GM12874 (cell line): ENCODE measurements around the gene WDR73.

ENCODE experiments used
- CTCF ChIP-seq: IDR thresholded peaks from 2 replicates; pipeline ENCODE4 v1.5.1; 2011; ENCODE audit warnings: low read depth, mild to moderate bottlenecking, control low read depth, low read length, moderate library complexity; ENCODE audit not compliant: insufficient read depth

Gene WDR73

GRCh38 chr15:84624359-84624758 lies 29.7 kb downstream of the WDR73 start:
- no peak for TF ChIP-seq CTCF

GRCh38 chr15:84621358-84621979 lies 32.6 kb downstream of the WDR73 start:
- TF ChIP-seq CTCF = no peak

- TF ChIP-seq CTCF = no peak
Observed at GRCh38 chr15:84620626-84621025, 33.5 kb downstream of the WDR73 start.

GRCh38 chr15:84616235-84616634 lies 37.8 kb downstream of the WDR73 start:
- no peak for TF ChIP-seq CTCF

- TF ChIP-seq CTCF = no peak
Observed at GRCh38 chr15:84611631-84612030, 42.5 kb downstream of the WDR73 start.

GRCh38 chr15:84609818-84610525 lies 44.1 kb downstream of the WDR73 start:
- no peak for TF ChIP-seq CTCF

GRCh38 chr15:84608707-84609284 lies 45.3 kb downstream of the WDR73 start:
- TF ChIP-seq CTCF = no peak
